Mesenchymal stem cell (in vitro differentiated cells and primary cell): Measurements from ENCODE around the gene LRP1B.

Source experiments
- DNase-seq: peaks from one replicate; pipeline ENCODE4 v3.0.0-alpha.2; 2013
- H2AFZ ChIP-seq: one replicate; pipeline ENCODE4 v1.6.1; 2013; ENCODE audit warnings: low read depth, mild to moderate bottlenecking, control low read depth, inconsistent platforms, low read length, moderate library complexity
- H2AK5ac ChIP-seq: 2 replicates; pipeline ENCODE4 v1.6.1; 2013; ENCODE audit warnings: low read length, moderate library complexity, mild to moderate bottlenecking, inconsistent platforms; ENCODE audit not compliant: severe bottlenecking
- H2BK120ac ChIP-seq: one replicate; pipeline ENCODE4 v1.6.1; 2013; ENCODE audit warnings: low read depth, mild to moderate bottlenecking, inconsistent platforms, low read length, moderate library complexity
- H2BK12ac ChIP-seq, 2 experiments: one replicate each; pipeline ENCODE4 v1.6.1; 2013; ENCODE audit warnings: inconsistent platforms in 2 of 2, low read length in 2 of 2, mild to moderate bottlenecking in 2 of 2, moderate library complexity in 2 of 2, control low read depth in 1 of 2
- H2BK15ac ChIP-seq: one replicate; pipeline ENCODE4 v1.6.1; 2013; ENCODE audit warnings: mild to moderate bottlenecking, low read depth, inconsistent platforms; ENCODE audit not compliant: poor library complexity, severe bottlenecking
- H2BK5ac ChIP-seq: 2 replicates; pipeline ENCODE4 v1.6.1; 2013; ENCODE audit warnings: low read depth, mild to moderate bottlenecking, low read length, control low read depth, inconsistent platforms; ENCODE audit not compliant: poor library complexity, severe bottlenecking
- H3K14ac ChIP-seq, 2 experiments: one replicate each; pipeline ENCODE4 v1.6.1; 2013; ENCODE audit warnings: inconsistent platforms in 2 of 2, low read length in 2 of 2, control low read depth in 1 of 2, mild to moderate bottlenecking in 1 of 2, moderate library complexity in 1 of 2
- H3K18ac ChIP-seq, 2 experiments: one replicate each; pipeline ENCODE4 v1.6.1; 2013; ENCODE audit warnings: inconsistent platforms in 2 of 2, low read length in 2 of 2, control low read depth in 1 of 2, low read depth in 1 of 2, mild to moderate bottlenecking in 1 of 2
- H3K23ac ChIP-seq, 2 experiments: one replicate each; pipeline ENCODE4 v1.6.1; 2013; ENCODE audit warnings: inconsistent platforms in 2 of 2, low read length in 2 of 2, mild to moderate bottlenecking in 2 of 2, moderate library complexity in 2 of 2, control low read depth in 1 of 2
- H3K27ac ChIP-seq: 2 replicates; pipeline ENCODE4 v1.5.1; 2013; ENCODE audit warnings: mild to moderate bottlenecking, moderate library complexity, low read length, control low read depth, inconsistent platforms; ENCODE audit not compliant: poor library complexity, severe bottlenecking
- H3K27me3 ChIP-seq, 2 experiments: 2 replicates each; pipeline versions ENCODE4 v1.6.1 to v1.7.0; 2013; ENCODE audit warnings: low read length in 2 of 2, mild to moderate bottlenecking in 2 of 2, moderate library complexity in 2 of 2, control low read depth in 1 of 2, inconsistent platforms in 1 of 2; ENCODE audit not compliant: control insufficient read depth in 1 of 2, insufficient read depth in 1 of 2
- H3K36me3 ChIP-seq, 2 experiments: 2 replicates each; pipeline versions ENCODE4 v1.6.1 to v1.7.0; 2013; ENCODE audit warnings: low read length in 2 of 2, control low read depth in 1 of 2, inconsistent platforms in 1 of 2, low read depth in 1 of 2, mild to moderate bottlenecking in 1 of 2; ENCODE audit not compliant: insufficient read depth in 2 of 2, control insufficient read depth in 1 of 2
- H3K4ac ChIP-seq, 2 experiments: one replicate each; pipeline ENCODE4 v1.6.1; 2013; ENCODE audit warnings: inconsistent platforms in 2 of 2, low read length in 2 of 2, mild to moderate bottlenecking in 2 of 2, moderate library complexity in 2 of 2, control low read depth in 1 of 2, low read depth in 1 of 2
- H3K4me1 ChIP-seq: 2 replicates; pipeline ENCODE4 v1.6.1; 2013; ENCODE audit warnings: low read depth, low read length, control low read depth; ENCODE audit not compliant: control insufficient read depth, insufficient read depth
- H3K4me2 ChIP-seq: 2 replicates; pipeline ENCODE4 v1.6.1; 2013; ENCODE audit warnings: low read length, mild to moderate bottlenecking, inconsistent platforms; ENCODE audit not compliant: poor library complexity, severe bottlenecking
- H3K4me3 ChIP-seq, 2 experiments: 2 replicates each; pipeline versions ENCODE4 v1.5.1 to v1.7.0; 2013; ENCODE audit warnings: low read length in 2 of 2, mild to moderate bottlenecking in 2 of 2, control low read depth in 1 of 2, low read depth in 1 of 2; ENCODE audit not compliant: insufficient read depth in 1 of 2
- H3K79me1 ChIP-seq: replicated peaks from 2 replicates; pipeline ENCODE4 v1.6.1; 2013; ENCODE audit warnings: mild to moderate bottlenecking, control low read depth, low read length, inconsistent platforms; ENCODE audit not compliant: poor library complexity, severe bottlenecking
- H3K9ac ChIP-seq: 2 replicates; pipeline ENCODE4 v1.7.0; 2013; ENCODE audit warnings: mild to moderate bottlenecking, low read length, moderate library complexity
- H3K9me3 ChIP-seq: 2 replicates; pipeline ENCODE4 v1.7.0; 2013; ENCODE audit warnings: mild to moderate bottlenecking, low read length; ENCODE audit not compliant: control insufficient read depth
- H4K8ac ChIP-seq: one replicate; pipeline ENCODE4 v1.6.1; 2013; ENCODE audit warnings: inconsistent platforms, mild to moderate bottlenecking, low read length, moderate library complexity
- H4K91ac ChIP-seq: one replicate; pipeline ENCODE4 v1.6.1; 2013; ENCODE audit warnings: mild to moderate bottlenecking, low read length, inconsistent platforms
- WGBS: methylation state at CpG from one replicate; pipeline ENCODE4 v1.1.7; 2013; ENCODE audit warnings: mixed read lengths; 5-methylcytosine and 5-hydroxymethylcytosine counted together

The LRP1B gene

GRCh38 chr2:141475801-141476200 is 655.0 kb downstream of the LRP1B start:
- no peak overlapping the region for H3K14ac ChIP-seq
- no peak for DNase-seq

GRCh38 chr2:141468761-141469160 is 662.1 kb downstream of the LRP1B start:
- no peak overlapping the region for H4K8ac ChIP-seq
- H3K36me3 ChIP-seq, result no peaks in the 10 kb centered on the region
- H2BK12ac ChIP-seq, result no peak overlapping the region
- no peak overlapping the region for H3K9ac ChIP-seq
- no peak overlapping the region for H3K27ac ChIP-seq
- H2AK5ac ChIP-seq, result no peak overlapping the region
- no peak overlapping the region for H3K23ac ChIP-seq
- no peak overlapping the region for H2AFZ ChIP-seq
- no peaks in the 10 kb centered on the region for H3K27me3 ChIP-seq
- no peak overlapping the region for H2BK120ac ChIP-seq
- no peak overlapping the region for H3K4ac ChIP-seq
- no peak overlapping the region for H2BK15ac ChIP-seq
- no peak overlapping the region for H3K4me3 ChIP-seq
- H3K4me1 ChIP-seq, result no peaks in the 10 kb centered on the region
- H3K18ac ChIP-seq, result no peak overlapping the region
- H3K14ac ChIP-seq, result no peak overlapping the region
- no peaks in the 10 kb centered on the region for H3K9me3 ChIP-seq
- WGBS, result 62% methylated on average over 5 of the region's 6 CpGs
- no peak overlapping the region for H3K4me2 ChIP-seq
- H4K91ac ChIP-seq, result no peak overlapping the region
- H2BK5ac ChIP-seq, result no peak overlapping the region
- H3K79me1 ChIP-seq, result no peaks in the 10 kb centered on the region
- DNase-seq, result no peak

More at GRCh38 chr2:141475801-141476200, 655.0 kb downstream of the LRP1B start:
- Histone ChIP-seq H3K4me3 (no peak overlapping the region), H3K27me3 (no peaks in the 10 kb centered on the region), H3K18ac (no peak overlapping the region), H3K79me1 (no peaks in the 10 kb centered on the region), H3K9me3 (no peaks in the 10 kb centered on the region), H3K4me1 (no peaks in the 10 kb centered on the region), H2BK15ac (no peak overlapping the region), H4K91ac (no peak overlapping the region), H2BK120ac (no peak overlapping the region), H2AFZ (no peak overlapping the region), H3K27ac (no peak overlapping the region), H3K4ac (no peak overlapping the region), H3K9ac (no peak overlapping the region), H2AK5ac (no peak overlapping the region), H2BK5ac (no peak overlapping the region), H4K8ac (no peak overlapping the region), H3K4me2 (no peak overlapping the region), H2BK12ac (no peak overlapping the region), H3K36me3 (no peaks in the 10 kb centered on the region), H3K23ac (no peak overlapping the region)
- WGBS, result 71% methylated on average over 4 of the region's 6 CpGs

- Histone ChIP-seq H4K8ac (no peak overlapping the region), H3K27ac (no peak overlapping the region), H4K91ac (no peak overlapping the region), H3K18ac (no peak overlapping the region), H3K4me2 (no peak overlapping the region), H3K23ac (no peak overlapping the region), H3K4me3 (no peak overlapping the region), H2AFZ (no peak overlapping the region), H2BK12ac (no peak overlapping the region), H3K4me1 (no peaks in the 10 kb centered on the region), H2AK5ac (no peak overlapping the region), H3K9me3 (no peaks in the 10 kb centered on the region), H2BK120ac (no peak overlapping the region), H3K4ac (no peak overlapping the region), H2BK5ac (no peak overlapping the region), H3K27me3 (no peaks in the 10 kb centered on the region), H3K14ac (no peak overlapping the region), H3K9ac (no peak overlapping the region), H2BK15ac (no peak overlapping the region), H3K79me1 (no peaks in the 10 kb centered on the region), H3K36me3 (no peaks in the 10 kb centered on the region)
- WGBS, result 100% methylated on average over 1 of the region's 1 CpG
- DNase-seq, result no peak
These were observed 663.5 kb downstream of the LRP1B start for GRCh38 chr2:141467331-141467730.

- no peaks in the 10 kb centered on the region for H3K36me3 ChIP-seq
- H3K27me3 ChIP-seq, result no peaks in the 10 kb centered on the region
- no peak overlapping the region for H2BK12ac ChIP-seq
- H3K18ac ChIP-seq, result no peak overlapping the region
- no peak overlapping the region for H3K4me3 ChIP-seq
- H3K4ac ChIP-seq, result no peak overlapping the region
- no peak overlapping the region for H3K9ac ChIP-seq
- no peak overlapping the region for H3K27ac ChIP-seq
- H3K4me1 ChIP-seq, result no peaks in the 10 kb centered on the region
- H2BK5ac ChIP-seq, result no peak overlapping the region
- no peak for DNase-seq
- H3K23ac ChIP-seq, result no peak overlapping the region
- no peak overlapping the region for H4K91ac ChIP-seq
- no peaks in the 10 kb centered on the region for H3K9me3 ChIP-seq
- no peak overlapping the region for H2BK120ac ChIP-seq
- no peak overlapping the region for H2AFZ ChIP-seq
- H2BK15ac ChIP-seq, result no peak overlapping the region
- H3K14ac ChIP-seq, result no peak overlapping the region
- H3K79me1 ChIP-seq, result no peaks in the 10 kb centered on the region
- H4K8ac ChIP-seq, result no peak overlapping the region
- H3K4me2 ChIP-seq, result no peak overlapping the region
- H2AK5ac ChIP-seq, result no peak overlapping the region
These were observed 665.8 kb downstream of the LRP1B start for GRCh38 chr2:141464995-141465394.
